Adrenal gland (tissue), 5 donors: ENCODE results near the gene TACO1.

Experiments used
- CTCF ChIP-seq, 6 experiments: fragments of 450-650 bp in 4 of 6; fragments of 200-600 bp in 2 of 6; sonication (generic) in 1 of 6; IDR thresholded peaks; 1 replicate in 5 of 6; 2 replicates in 1 of 6; pipeline versions ENCODE4 v1.5.1 to v1.8.0; 2016 to 2021; ENCODE audit warnings: antibody characterized with exemption in 6 of 6, mild to moderate bottlenecking in 2 of 6, moderate library complexity in 1 of 6
- POLR2A ChIP-seq, 2 donors: fragments of 450-650 bp; IDR thresholded peaks; one replicate each; pipeline ENCODE4 v1.6.1; 2017; ENCODE audit warnings: antibody characterized with exemption in 2 of 2, mild to moderate bottlenecking in 2 of 2, moderate library complexity in 1 of 2
- donor health status: DM: no; HTN: no; CAD: no.

DNA sequence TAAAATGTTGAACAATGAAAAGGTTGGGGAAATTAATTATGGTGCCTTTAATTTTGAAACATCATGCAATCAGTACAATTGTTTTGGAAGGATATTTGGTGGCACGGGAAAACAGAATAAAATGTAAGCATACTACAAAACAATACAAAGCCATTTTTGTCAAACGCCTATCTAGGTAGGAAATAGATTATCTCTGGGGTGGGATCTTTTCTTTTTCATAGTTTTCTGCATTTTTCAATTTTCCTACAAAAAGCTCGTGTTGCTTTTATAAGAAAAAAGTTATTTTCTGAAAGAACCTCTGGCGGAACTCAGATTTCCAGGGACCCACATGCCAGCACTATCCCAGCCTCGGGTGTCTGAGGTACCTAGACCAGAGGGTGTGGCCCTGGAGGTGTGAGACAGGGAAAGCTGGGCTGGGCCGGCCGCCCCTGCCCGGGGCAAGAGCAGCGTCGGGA is 20.6 kb downstream of the TACO1 start:
- TF ChIP-seq CTCF (IDR thresholded peaks at IDR 0.05) (no peak), POLR2A (IDR thresholded peaks at IDR 0.05) (no peak)
